GM12891 (cell line): ENCODE results near the gene B3GNT4.

Experiments
- PAX5 ChIP-seq: IDR thresholded peaks from 2 replicates; pipeline ENCODE4 v1.6.1; 2011; ENCODE audit warnings: low read length, moderate library complexity, mild to moderate bottlenecking; ENCODE audit not compliant: insufficient read depth, severe bottlenecking
- POLR2A ChIP-seq: IDR thresholded peaks from 2 replicates; pipeline ENCODE4 v1.6.1; 2011; ENCODE audit warnings: low read depth, low read length, control low read depth
- POLR2AphosphoS5 ChIP-seq: IDR thresholded peaks from 2 replicates; pipeline ENCODE4 v1.6.1; 2011; ENCODE audit warnings: low read depth, low read length, control low read depth
- POU2F2 ChIP-seq: IDR thresholded peaks from 2 replicates; pipeline ENCODE4 v1.6.1; 2011; ENCODE audit warnings: low read depth, mild to moderate bottlenecking, control low read depth, low read length, moderate library complexity
- SPI1 ChIP-seq: IDR thresholded peaks from 2 replicates; pipeline ENCODE4 v1.6.1; 2011; ENCODE audit warnings: low read depth, low read length, control low read depth
- TAF1 ChIP-seq: IDR thresholded peaks from 2 replicates; pipeline ENCODE4 v1.6.1; 2011; ENCODE audit warnings: low read depth, low read length, control low read depth

DNA sequence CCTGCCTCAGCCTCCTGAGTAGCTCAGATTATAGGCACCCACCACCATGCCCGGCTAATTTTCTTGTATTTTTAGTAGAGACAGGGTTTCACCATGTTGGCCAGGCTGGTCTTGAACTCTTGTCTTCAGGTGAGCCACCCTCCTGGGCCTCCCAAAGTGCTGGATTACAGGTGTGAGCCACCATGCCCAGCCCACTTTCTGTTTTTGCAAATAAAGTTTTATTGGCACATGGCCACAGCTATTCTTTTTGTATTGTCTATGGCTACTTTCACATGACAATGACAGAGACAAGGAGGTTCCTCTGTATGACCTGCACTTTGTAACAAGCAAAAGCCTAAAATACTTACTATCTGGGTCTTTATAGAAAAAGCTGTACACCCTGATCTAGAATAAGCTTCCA, 42.0 kb downstream of the B3GNT4 start:
- TF ChIP-seq POLR2A (no peak), PAX5 (no peak), POLR2AphosphoS5 (no peak), SPI1 (no peak), POU2F2 (no peak), TAF1 (no peak)
